Measurements from ENCODE around the gene RWDD4. TPM values are rescaled to one million over a fixed set of nuclear protein-coding genes. Genes with fewer than 3 reads are reported as not detected.

Gene RWDD4
- total RNA-seq, 6 experiments from 2014 or later: 8.4 to 10.4 (median 8.5) TPM

DNA sequence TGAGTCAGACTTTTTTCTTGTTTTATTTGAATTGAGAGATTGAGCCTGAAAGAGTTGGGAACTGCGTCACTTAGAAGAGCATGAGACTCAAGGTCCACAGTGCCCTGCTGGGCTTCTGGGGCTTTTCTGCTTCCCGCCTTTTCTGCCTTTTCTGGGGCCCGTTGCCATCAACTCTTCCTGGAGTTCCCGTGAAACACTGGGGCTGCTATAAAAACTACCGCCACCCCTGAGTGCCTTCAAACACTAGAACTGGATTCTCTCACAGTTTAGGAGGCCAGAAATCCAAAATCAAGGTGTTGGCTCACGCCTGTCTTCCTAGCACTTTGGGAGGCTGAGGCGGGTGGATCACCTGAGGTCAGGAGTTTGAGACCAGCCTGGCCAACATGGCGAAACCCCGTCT lies 49.8 kb downstream of the RWDD4 start:
- WGBS (ENCODE audit: insufficient coverage, low coverage, low lambda C conversion rate, missing lambda C conversion rate): 93% methylated on average over 7 of the region's 9 CpGs
- DNase-seq (no peak), ATAC-seq (no peak)
- no peak overlapping the region for H3K27ac ChIP-seq
- intact Hi-C loops (cut with DNase I): no loop called here
- no peaks in the 10 kb centered on the region for H3K27me3 ChIP-seq
- no peak overlapping the region for H3K4me3 ChIP-seq
- no peaks in the 10 kb centered on the region for H3K36me3 ChIP-seq
- no peak for TF ChIP-seq POLR2A (IDR thresholded peaks at IDR 0.05)
- TF ChIP-seq, protein P1, sequence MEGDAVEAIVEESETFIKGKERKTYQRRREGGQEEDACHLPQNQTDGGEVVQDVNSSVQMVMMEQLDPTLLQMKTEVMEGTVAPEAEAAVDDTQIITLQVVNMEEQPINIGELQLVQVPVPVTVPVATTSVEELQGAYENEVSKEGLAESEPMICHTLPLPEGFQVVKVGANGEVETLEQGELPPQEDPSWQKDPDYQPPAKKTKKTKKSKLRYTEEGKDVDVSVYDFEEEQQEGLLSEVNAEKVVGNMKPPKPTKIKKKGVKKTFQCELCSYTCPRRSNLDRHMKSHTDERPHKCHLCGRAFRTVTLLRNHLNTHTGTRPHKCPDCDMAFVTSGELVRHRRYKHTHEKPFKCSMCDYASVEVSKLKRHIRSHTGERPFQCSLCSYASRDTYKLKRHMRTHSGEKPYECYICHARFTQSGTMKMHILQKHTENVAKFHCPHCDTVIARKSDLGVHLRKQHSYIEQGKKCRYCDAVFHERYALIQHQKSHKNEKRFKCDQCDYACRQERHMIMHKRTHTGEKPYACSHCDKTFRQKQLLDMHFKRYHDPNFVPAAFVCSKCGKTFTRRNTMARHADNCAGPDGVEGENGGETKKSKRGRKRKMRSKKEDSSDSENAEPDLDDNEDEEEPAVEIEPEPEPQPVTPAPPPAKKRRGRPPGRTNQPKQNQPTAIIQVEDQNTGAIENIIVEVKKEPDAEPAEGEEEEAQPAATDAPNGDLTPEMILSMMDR (IDR thresholded peaks at IDR 0.05): no peak
- H3K4me1 ChIP-seq: no peaks in the 10 kb centered on the region
- no peaks in the 10 kb centered on the region for H3K9me3 ChIP-seq

DNA sequence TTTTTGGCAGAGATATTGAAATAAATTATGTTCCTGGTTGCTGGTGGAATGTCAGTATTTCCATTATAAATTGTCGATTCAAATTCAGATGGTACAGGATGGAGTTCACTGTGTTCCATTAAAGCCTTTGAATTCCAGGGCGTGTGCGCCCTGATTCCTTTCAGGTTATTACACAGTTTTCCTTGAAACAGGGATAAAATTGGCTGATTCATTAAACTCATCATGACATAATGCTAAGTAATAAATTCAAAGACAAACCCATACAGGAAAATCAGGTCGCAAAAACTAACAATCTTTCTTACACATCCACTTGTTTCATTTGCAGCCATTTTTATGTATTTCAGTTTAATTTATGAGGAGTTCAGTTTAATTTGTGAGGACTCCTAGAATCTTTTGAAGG lies 51.1 kb downstream of the RWDD4 start:
- Histone ChIP-seq H3K36me3 (no peaks in the 10 kb centered on the region), H3K4me3 (no peak overlapping the region), H3K27me3 (no peaks in the 10 kb centered on the region), H3K4me1 (no peaks in the 10 kb centered on the region), H3K9me3 (no peaks in the 10 kb centered on the region), H3K27ac (no peak overlapping the region)
- ATAC-seq (no peak), DNase-seq (no peak)
- 89% methylated on average over 4 of the region's 4 CpGs for WGBS (ENCODE audit: insufficient coverage, low coverage, low lambda C conversion rate, missing lambda C conversion rate)
- intact Hi-C loops (cut with DNase I): no loop called here
- TF ChIP-seq, protein P1 (IDR thresholded peaks at IDR 0.05): no peak
- no peak for TF ChIP-seq POLR2A (IDR thresholded peaks at IDR 0.05)

DNA sequence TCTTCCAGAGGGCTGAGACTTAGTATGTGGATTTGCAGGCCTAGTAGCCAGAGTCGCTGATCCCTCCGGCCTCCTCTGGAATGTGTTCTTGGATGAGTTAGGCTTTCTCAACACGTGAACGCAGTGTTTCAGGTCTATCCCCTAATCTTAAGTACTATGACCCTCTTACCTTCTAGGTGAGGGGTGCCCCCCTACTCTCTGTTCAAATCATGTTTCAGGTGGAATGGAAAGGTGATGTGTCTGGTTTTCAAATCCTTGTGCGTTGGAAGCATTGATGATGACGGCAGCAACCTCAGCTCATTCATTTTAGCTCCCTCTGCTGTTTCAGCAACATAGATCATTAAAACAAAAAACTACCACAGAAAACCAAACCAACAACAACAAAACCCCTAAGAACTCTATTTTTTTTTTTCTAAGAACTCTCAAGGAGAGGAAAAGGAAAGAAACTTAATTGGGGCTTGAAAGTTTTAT lies 56.4 kb downstream of the RWDD4 start:
- WGBS (ENCODE audit: insufficient coverage, low coverage, low lambda C conversion rate, missing lambda C conversion rate): 64% methylated on average over 5 of the region's 6 CpGs
- Histone ChIP-seq H3K4me1 (no peaks in the 10 kb centered on the region), H3K36me3 (no peaks in the 10 kb centered on the region), H3K27me3 (no peaks in the 10 kb centered on the region), H3K27ac (no peak overlapping the region), H3K4me3 (no peak overlapping the region), H3K9me3 (no peaks in the 10 kb centered on the region)
- ATAC-seq (peak in 1 of 4 donors; percentile 31), DNase-seq (no peak)
- TF ChIP-seq POLR2A (IDR thresholded peaks at IDR 0.05): no peak
- TF ChIP-seq, protein P1 (IDR thresholded peaks at IDR 0.05): peak; percentile 22 to 30 (median 23)
- intact Hi-C loops (cut with DNase I): no loop called here

DNA sequence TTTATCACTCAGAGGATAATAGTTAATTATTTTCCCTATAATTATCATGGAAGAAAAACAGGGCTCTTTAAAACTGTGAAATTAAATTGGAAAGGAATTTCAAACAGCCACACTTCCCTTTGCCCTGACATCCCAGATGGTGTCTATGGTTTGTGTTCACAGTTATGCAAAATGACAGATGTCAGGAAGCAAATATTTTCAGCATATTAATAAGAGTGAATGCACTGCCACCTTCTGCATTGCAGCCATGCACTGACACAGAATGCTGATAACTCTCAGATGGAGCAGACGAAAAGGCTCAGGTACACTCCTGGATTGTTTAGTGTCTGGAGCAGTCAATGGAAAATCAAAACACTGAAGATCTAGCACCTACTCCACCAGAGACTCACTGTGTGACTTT lies 57.6 kb downstream of the RWDD4 start:
- no peaks in the 10 kb centered on the region for H3K27me3 ChIP-seq
- no peak for DNase-seq
- H3K27ac ChIP-seq: no peak overlapping the region
- no peak for TF ChIP-seq POLR2A (IDR thresholded peaks at IDR 0.05)
- TF ChIP-seq, protein P1 (IDR thresholded peaks at IDR 0.05): no peak
- H3K4me1 ChIP-seq: no peaks in the 10 kb centered on the region
- H3K9me3 ChIP-seq: no peaks in the 10 kb centered on the region
- WGBS (ENCODE audit: insufficient coverage, low coverage, low lambda C conversion rate, missing lambda C conversion rate): 75% methylated on average over 1 of the region's 1 CpG
- no peaks in the 10 kb centered on the region for H3K36me3 ChIP-seq
- intact Hi-C loops (cut with DNase I): no loop called here
- no peak overlapping the region for H3K4me3 ChIP-seq
- ATAC-seq: no peak

DNA sequence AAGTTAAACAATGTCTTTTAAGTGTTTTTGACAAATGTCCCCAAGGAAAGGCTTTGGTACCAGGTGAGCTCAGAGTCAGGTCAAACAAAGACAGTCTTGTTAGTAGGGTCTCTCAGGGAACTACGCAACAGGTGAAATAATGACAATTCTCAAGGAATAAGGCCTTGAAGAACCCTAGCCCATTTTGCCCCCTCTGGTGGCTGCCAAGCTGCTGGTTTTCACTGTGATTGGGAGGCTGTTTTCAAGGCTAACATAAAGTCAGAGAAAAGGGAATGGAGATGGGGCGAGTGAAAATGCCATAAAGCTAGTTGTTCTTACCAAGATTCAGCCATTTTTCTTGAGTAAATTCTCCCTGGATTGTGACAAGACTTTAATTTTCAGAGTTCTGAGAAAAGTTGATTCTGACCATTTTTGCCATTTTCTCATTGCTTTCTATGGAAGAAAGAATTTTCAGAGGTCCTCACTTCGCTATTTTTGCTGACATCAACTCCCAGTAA lies 58.7 kb downstream of the RWDD4 start:
- DNase-seq (no peak), ATAC-seq (no peak)
- Histone ChIP-seq H3K4me1 (no peaks in the 10 kb centered on the region), H3K4me3 (no peak overlapping the region), H3K27me3 (no peaks in the 10 kb centered on the region), H3K36me3 (no peaks in the 10 kb centered on the region), H3K27ac (no peak overlapping the region), H3K9me3 (no peaks in the 10 kb centered on the region)
- 100% methylated on average over 2 of the region's 3 CpGs for WGBS (ENCODE audit: insufficient coverage, low coverage, low lambda C conversion rate, missing lambda C conversion rate)
- intact Hi-C loops (cut with DNase I): no loop called here
- TF ChIP-seq, protein P1 (IDR thresholded peaks at IDR 0.05): peak in 1 of 4 donors; percentile 8
- TF ChIP-seq POLR2A (IDR thresholded peaks at IDR 0.05): no peak
